Stimulated activated CD4-positive, alpha-beta T cell treated with anti-CD3 and anti-CD28 coated beads, TNF-alpha, amount 100 ng/mL, for 4 hours (primary cell): ENCODE measurements around the gene SPHK2.
"Not testable (repeated sequence)": the region's sequence is repeated elsewhere in the genome, so short reads cannot be mapped to it uniquely, and the experiment has no call there.

Source experiments
- DNase-seq, 3 experiments: peaks; one replicate each; pipeline ENCODE4 v3.0.0-alpha.2; 2020; ENCODE audit warnings: low read depth in 3 of 3

The SPHK2 gene

GRCh38 chr19:48624791-48625723 is 5.8 kb downstream of the SPHK2 start:
- no peak for DNase-seq

GRCh38 chr19:48625891-48626327 is 6.6 kb downstream of the SPHK2 start:
- no peak for DNase-seq

- DNase-seq, result no peak
Measured at GRCh38 chr19:48627201-48627864, 8.0 kb downstream of the SPHK2 start.

GRCh38 chr19:48627865-48628314 is 8.6 kb downstream of the SPHK2 start:
- no peak for DNase-seq

- no peak for DNase-seq
Measured at GRCh38 chr19:48628486-48629296, 9.4 kb downstream of the SPHK2 start.

- no peak for DNase-seq
Measured at GRCh38 chr19:48629297-48629598, 9.9 kb downstream of the SPHK2 start.

GRCh38 chr19:48629599-48630295 is 10.4 kb downstream of the SPHK2 start:
- no peak for DNase-seq

- no peak for DNase-seq
Measured at GRCh38 chr19:48630296-48631063, 11.2 kb downstream of the SPHK2 start.

GRCh38 chr19:48631225-48631624 is 11.9 kb downstream of the SPHK2 start:
- no peak for DNase-seq

- DNase-seq, result not testable (repeated sequence)
Measured at GRCh38 chr19:48632286-48632685, 13.0 kb downstream of the SPHK2 start.

GRCh38 chr19:48632692-48633147 is 13.4 kb downstream of the SPHK2 start:
- no peak for DNase-seq

- DNase-seq, result no peak
Measured at GRCh38 chr19:48633148-48634035, 14.1 kb downstream of the SPHK2 start.

GRCh38 chr19:48634036-48634342 is 14.7 kb downstream of the SPHK2 start:
- DNase-seq, result no peak

- peak; percentile 85 to 93 (median 87) for DNase-seq
Measured at GRCh38 chr19:48634424-48635262, 15.3 kb downstream of the SPHK2 start.

- peak; percentile 56 to 75 (median 59) for DNase-seq
Measured at GRCh38 chr19:48635263-48635965, 16.1 kb downstream of the SPHK2 start.

- no peak for DNase-seq
Measured at GRCh38 chr19:48635966-48636858, 16.9 kb downstream of the SPHK2 start.

- no peak for DNase-seq
Measured at GRCh38 chr19:48636859-48637448, 17.6 kb downstream of the SPHK2 start, which contains the start of gene DBP. TSS of gene DBP (minus strand) at chr19:48637379. CDS start at chr19:48636994, 385 bp downstream.
